Nephron progenitor cell (in vitro differentiated cells): ENCODE measurements around the gene FOXA1.

Experiments used
- DNase-seq: peaks from one replicate; pipeline ENCODE4 v3.0.0; 2021
- H3K27ac Mint-ChIP-seq: 2 replicates; pipeline ENCODE4 v1.8.0; 2021; ENCODE audit warnings: mild to moderate bottlenecking, moderate library complexity, mixed read lengths
- H3K27me3 Mint-ChIP-seq: 2 replicates; pipeline ENCODE4 v1.8.0; 2021; ENCODE audit warnings: mild to moderate bottlenecking, low read depth, mixed read lengths; ENCODE audit not compliant: poor library complexity
- H3K36me3 Mint-ChIP-seq: 2 replicates; pipeline ENCODE4 v1.8.0; 2021; ENCODE audit warnings: low read depth, mixed read lengths
- H3K4me1 Mint-ChIP-seq: 2 replicates; pipeline ENCODE4 v1.8.0; 2021; ENCODE audit warnings: mixed read lengths
- H3K4me3 Mint-ChIP-seq: 2 replicates; pipeline ENCODE4 v1.8.0; 2021; ENCODE audit warnings: mild to moderate bottlenecking, moderate library complexity, mixed read lengths
- H3K9me3 Mint-ChIP-seq: 2 replicates; pipeline ENCODE4 v1.8.0; 2021; ENCODE audit warnings: mild to moderate bottlenecking, moderate library complexity, mixed read lengths
- TF ChIP-seq, protein P1 (sequence below): fragments of 200-600 bp; sonication (generic); IDR thresholded peaks from 2 replicates; pipeline ENCODE4 v1.5.0; 2021; ENCODE audit warnings: antibody characterized with exemption

Gene FOXA1

DNA sequence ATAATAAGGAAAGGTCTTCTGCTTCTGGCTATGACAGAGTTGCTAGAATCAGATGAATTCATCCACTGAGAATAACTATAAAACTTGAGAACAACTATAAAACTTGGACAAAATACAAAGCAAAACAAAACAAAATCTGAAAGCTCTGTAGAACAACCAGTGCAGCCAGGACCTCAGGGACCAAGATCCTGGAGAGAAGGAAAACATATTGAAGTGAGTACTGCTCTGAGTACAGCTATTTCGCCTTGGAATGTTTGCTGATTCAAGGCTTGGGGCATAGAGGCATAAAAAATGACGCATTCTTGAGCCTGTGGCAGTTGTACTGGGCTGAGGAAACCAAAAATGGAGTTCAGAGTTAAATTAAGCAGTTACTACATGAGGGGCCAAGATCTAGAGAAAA lies 21.7 kb downstream of the FOXA1 start:
- H3K4me1 Mint-ChIP-seq, result no peaks in the 10 kb centered on the region
- peaks cover 15% of the 10 kb centered on the region for H3K27me3 Mint-ChIP-seq
- no peaks in the 10 kb centered on the region for H3K9me3 Mint-ChIP-seq
- H3K4me3 Mint-ChIP-seq, result no peak overlapping the region
- no peaks in the 10 kb centered on the region for H3K36me3 Mint-ChIP-seq
- no peak overlapping the region for H3K27ac Mint-ChIP-seq
- TF ChIP-seq, protein P1, sequence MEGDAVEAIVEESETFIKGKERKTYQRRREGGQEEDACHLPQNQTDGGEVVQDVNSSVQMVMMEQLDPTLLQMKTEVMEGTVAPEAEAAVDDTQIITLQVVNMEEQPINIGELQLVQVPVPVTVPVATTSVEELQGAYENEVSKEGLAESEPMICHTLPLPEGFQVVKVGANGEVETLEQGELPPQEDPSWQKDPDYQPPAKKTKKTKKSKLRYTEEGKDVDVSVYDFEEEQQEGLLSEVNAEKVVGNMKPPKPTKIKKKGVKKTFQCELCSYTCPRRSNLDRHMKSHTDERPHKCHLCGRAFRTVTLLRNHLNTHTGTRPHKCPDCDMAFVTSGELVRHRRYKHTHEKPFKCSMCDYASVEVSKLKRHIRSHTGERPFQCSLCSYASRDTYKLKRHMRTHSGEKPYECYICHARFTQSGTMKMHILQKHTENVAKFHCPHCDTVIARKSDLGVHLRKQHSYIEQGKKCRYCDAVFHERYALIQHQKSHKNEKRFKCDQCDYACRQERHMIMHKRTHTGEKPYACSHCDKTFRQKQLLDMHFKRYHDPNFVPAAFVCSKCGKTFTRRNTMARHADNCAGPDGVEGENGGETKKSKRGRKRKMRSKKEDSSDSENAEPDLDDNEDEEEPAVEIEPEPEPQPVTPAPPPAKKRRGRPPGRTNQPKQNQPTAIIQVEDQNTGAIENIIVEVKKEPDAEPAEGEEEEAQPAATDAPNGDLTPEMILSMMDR, result no peak
- no peak for DNase-seq

- H3K27ac Mint-ChIP-seq, result no peak overlapping the region
- no peak for DNase-seq
- TF ChIP-seq, protein P1, result no peak
- H3K27me3 Mint-ChIP-seq, result no peaks in the 10 kb centered on the region
- H3K36me3 Mint-ChIP-seq, result no peaks in the 10 kb centered on the region
- H3K4me3 Mint-ChIP-seq, result no peak overlapping the region
- H3K4me1 Mint-ChIP-seq, result peaks cover 4% of the 10 kb centered on the region
- H3K9me3 Mint-ChIP-seq, result no peaks in the 10 kb centered on the region
Measured at GRCh38 chr14:37571391-37571790, 23.7 kb downstream of the FOXA1 start.

DNA sequence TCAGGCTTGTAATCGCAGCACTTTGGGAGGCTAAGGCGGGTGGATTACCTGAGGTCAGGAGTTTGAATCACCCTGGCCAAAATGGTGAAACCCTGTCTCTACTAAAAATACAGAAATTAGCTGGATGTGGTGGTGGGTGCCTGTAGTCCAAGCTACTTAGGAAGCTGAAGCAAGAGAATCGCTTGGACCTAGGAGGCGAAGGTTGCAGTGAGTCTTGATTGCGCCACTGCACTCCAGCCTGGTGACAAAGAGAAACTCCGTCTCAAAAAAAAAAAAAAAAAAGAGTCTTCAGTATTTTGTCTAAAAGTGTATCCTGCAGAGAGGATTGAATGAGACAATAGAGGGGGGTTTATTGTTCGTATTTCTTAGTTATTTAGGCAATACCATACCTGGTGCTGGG lies 25.3 kb downstream of the FOXA1 start:
- H3K4me3 Mint-ChIP-seq, result no peak overlapping the region
- no peak for DNase-seq
- TF ChIP-seq, protein P1, result no peak
- no peaks in the 10 kb centered on the region for H3K27me3 Mint-ChIP-seq
- H3K27ac Mint-ChIP-seq, result no peak overlapping the region
- H3K4me1 Mint-ChIP-seq, result peaks cover 4% of the 10 kb centered on the region
- H3K9me3 Mint-ChIP-seq, result no peaks in the 10 kb centered on the region
- no peaks in the 10 kb centered on the region for H3K36me3 Mint-ChIP-seq

- Mint-ChIP-seq H3K4me3 (no peak overlapping the region), H3K9me3 (no peaks in the 10 kb centered on the region), H3K36me3 (no peaks in the 10 kb centered on the region), H3K27ac (peak overlapping the region; percentile 46), H3K4me1 (peaks cover 4% of the 10 kb centered on the region), H3K27me3 (no peaks in the 10 kb centered on the region)
- TF ChIP-seq, protein P1, result no peak
- no peak for DNase-seq
Measured at GRCh38 chr14:37566811-37567371, 28.2 kb downstream of the FOXA1 start.

- TF ChIP-seq, protein P1, result no peak
- Mint-ChIP-seq H3K27me3 (no peaks in the 10 kb centered on the region), H3K4me1 (peaks cover 4% of the 10 kb centered on the region), H3K9me3 (no peaks in the 10 kb centered on the region), H3K27ac (no peak overlapping the region), H3K36me3 (no peaks in the 10 kb centered on the region), H3K4me3 (no peak overlapping the region)
- no peak for DNase-seq
Measured at GRCh38 chr14:37565550-37565949, 29.5 kb downstream of the FOXA1 start.

DNA sequence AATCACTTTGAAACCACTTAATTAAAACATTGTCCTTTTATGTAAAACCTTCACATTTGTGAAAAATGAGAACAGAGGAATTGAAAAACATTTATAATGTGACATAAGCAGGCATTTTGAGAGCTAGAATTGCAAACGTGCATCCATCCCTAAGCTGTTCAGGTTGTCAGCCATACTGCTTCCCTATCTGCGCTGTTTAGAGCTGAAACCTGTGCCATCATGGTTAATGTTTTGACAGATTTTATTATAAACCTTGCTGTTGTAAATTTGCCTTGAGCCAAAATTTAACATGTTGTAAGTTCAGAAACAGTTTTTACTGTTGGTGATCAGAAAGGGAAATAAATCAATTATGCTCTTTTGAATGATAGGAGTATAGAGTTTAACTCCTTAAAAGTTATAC lies 31.9 kb downstream of the FOXA1 start:
- DNase-seq, result no peak
- TF ChIP-seq, protein P1, result no peak
- no peaks in the 10 kb centered on the region for H3K27me3 Mint-ChIP-seq
- no peaks in the 10 kb centered on the region for H3K9me3 Mint-ChIP-seq
- H3K4me1 Mint-ChIP-seq, result peaks cover 4% of the 10 kb centered on the region
- H3K36me3 Mint-ChIP-seq, result no peaks in the 10 kb centered on the region
- H3K27ac Mint-ChIP-seq, result no peak overlapping the region
- no peak overlapping the region for H3K4me3 Mint-ChIP-seq
